ENCODE measurements around the gene JPH4.
"Not testable (repeated sequence)": the region's sequence is repeated elsewhere in the genome, so short reads cannot be mapped to it uniquely, and the experiment has no call there.

Gene JPH4

GRCh38 chr14:23538050-23538718 lies 40.4 kb downstream of the JPH4 start:
- Histone ChIP-seq H3K9ac (ENCODE audit: low read depth, low read length) (no peak overlapping the region), H3K4me2 (ENCODE audit: insufficient read depth, low read length) (no peak overlapping the region), H3K4me3 (ENCODE audit: low read depth in 1 of 2, low read length in 2 of 2) (no peak overlapping the region), H4K20me1 (ENCODE audit: insufficient read depth, low read length) (no peaks in the 10 kb centered on the region; the same call in 1 of the 2 replicates), H3K4me1 (ENCODE audit: insufficient read depth, low read length) (no peaks in the 10 kb centered on the region), H2AFZ (ENCODE audit: low read depth, low read length) (no peak overlapping the region), H3K9me3 (ENCODE audit: insufficient read depth, low read length, severe bottlenecking) (no peaks in the 10 kb centered on the region), H3K27ac (ENCODE audit: low read length) (no peak overlapping the region), H3K27me3 (ENCODE audit: insufficient read depth, low read length, poor library complexity) (no peaks in the 10 kb centered on the region), H3K36me3 (ENCODE audit: insufficient read depth, low read length) (no peaks in the 10 kb centered on the region), H3K79me2 (ENCODE audit: insufficient read depth, low read length) (no peaks in the 10 kb centered on the region)
- no peak for ATAC-seq (ENCODE audit: insufficient read depth, low read depth)
- DNase-seq = no peak
- TF ChIP-seq, protein P1, sequence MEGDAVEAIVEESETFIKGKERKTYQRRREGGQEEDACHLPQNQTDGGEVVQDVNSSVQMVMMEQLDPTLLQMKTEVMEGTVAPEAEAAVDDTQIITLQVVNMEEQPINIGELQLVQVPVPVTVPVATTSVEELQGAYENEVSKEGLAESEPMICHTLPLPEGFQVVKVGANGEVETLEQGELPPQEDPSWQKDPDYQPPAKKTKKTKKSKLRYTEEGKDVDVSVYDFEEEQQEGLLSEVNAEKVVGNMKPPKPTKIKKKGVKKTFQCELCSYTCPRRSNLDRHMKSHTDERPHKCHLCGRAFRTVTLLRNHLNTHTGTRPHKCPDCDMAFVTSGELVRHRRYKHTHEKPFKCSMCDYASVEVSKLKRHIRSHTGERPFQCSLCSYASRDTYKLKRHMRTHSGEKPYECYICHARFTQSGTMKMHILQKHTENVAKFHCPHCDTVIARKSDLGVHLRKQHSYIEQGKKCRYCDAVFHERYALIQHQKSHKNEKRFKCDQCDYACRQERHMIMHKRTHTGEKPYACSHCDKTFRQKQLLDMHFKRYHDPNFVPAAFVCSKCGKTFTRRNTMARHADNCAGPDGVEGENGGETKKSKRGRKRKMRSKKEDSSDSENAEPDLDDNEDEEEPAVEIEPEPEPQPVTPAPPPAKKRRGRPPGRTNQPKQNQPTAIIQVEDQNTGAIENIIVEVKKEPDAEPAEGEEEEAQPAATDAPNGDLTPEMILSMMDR (IDR thresholded peaks at IDR 0.05; ENCODE audit: borderline replicate concordance, extremely low read depth, low read length, poor library complexity, severe bottlenecking) = no peak
- TF ChIP-seq EZH2 (IDR thresholded peaks at IDR 0.05; ENCODE audit: borderline replicate concordance, low read depth, low read length, severe bottlenecking) = no peak

DNA sequence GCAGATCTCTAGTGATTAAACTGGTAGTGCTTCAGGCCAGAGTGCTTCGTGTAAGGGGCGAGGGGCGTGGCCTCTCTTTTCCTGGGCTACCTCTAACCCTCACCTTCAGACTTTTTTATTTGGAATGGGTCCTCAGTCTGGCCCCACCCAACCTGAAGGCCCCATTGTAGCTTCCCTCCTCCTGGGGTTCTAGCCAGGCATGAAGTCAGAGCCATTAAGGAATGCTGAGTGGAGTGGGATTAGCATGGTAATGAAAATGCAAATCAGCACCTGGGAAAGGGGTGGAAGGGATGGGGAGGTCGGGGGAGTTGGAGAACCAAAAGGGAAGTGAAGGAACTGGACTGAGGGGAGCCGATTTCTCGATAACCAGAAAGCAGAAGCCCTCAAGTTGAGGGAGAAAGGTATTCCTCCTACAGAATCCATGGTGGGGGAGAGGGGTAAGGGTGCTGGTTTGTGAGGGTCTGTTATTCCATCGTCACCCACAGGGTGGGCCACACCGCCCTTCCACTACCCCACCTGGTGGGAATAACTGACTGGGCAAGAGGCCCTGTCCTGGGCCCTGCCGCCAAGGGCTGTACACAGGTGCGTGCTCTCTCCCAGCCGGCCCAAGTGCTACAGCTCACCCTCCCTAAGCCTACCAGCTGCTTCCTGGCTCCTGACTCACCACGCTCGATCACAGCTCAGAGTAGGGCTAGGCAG lies 41.1 kb downstream of the JPH4 start:
- H3K27ac ChIP-seq (ENCODE audit: low read length) = no peak overlapping the region
- H4K20me1 ChIP-seq (ENCODE audit: insufficient read depth, low read length) = no peaks in the 10 kb centered on the region; the same call in 1 of the 2 replicates
- no peak overlapping the region for H3K9ac ChIP-seq (ENCODE audit: low read depth, low read length)
- H3K4me2 ChIP-seq (ENCODE audit: insufficient read depth, low read length) = no peak overlapping the region
- ATAC-seq (ENCODE audit: insufficient read depth, low read depth) = no peak
- H3K4me1 ChIP-seq (ENCODE audit: insufficient read depth, low read length) = no peaks in the 10 kb centered on the region
- no peaks in the 10 kb centered on the region for H3K9me3 ChIP-seq (ENCODE audit: insufficient read depth, low read length, severe bottlenecking)
- no peaks in the 10 kb centered on the region for H3K36me3 ChIP-seq (ENCODE audit: insufficient read depth, low read length)
- no peak overlapping the region for H2AFZ ChIP-seq (ENCODE audit: low read depth, low read length)
- no peak for DNase-seq
- H3K27me3 ChIP-seq (ENCODE audit: insufficient read depth, low read length, poor library complexity) = no peaks in the 10 kb centered on the region
- no peak overlapping the region for H3K4me3 ChIP-seq (ENCODE audit: low read depth in 1 of 2, low read length in 2 of 2)
- no peak for TF ChIP-seq EZH2 (IDR thresholded peaks at IDR 0.05; ENCODE audit: borderline replicate concordance, low read depth, low read length, severe bottlenecking)
- TF ChIP-seq, protein P1 (IDR thresholded peaks at IDR 0.05; ENCODE audit: borderline replicate concordance, extremely low read depth, low read length, poor library complexity, severe bottlenecking) = no peak
- H3K79me2 ChIP-seq (ENCODE audit: insufficient read depth, low read length) = no peaks in the 10 kb centered on the region

GRCh38 chr14:23536906-23537305 lies 41.7 kb downstream of the JPH4 start:
- H3K27ac ChIP-seq (ENCODE audit: low read length) = not testable (repeated sequence)

DNA sequence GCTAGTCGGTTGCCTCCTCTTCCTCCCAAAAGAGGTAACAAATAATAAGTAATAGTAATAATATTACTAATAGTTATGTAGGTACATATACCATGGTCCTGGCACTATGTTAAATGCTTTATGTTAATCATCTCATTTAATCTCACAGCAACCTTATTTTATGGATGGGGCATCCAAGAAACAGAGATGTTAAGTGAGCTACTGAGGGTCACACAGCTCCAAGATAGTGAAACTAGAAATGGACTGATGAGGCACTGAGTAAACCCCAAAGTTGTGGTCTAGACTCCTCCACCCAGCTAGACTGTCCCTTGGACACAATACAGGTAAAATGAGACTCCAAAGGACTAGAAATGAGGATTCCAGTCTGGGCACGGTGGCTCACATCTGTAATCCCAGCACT lies 42.1 kb downstream of the JPH4 start:
- DNase-seq (no peak), ATAC-seq (ENCODE audit: insufficient read depth, low read depth) (no peak)
- Histone ChIP-seq H3K36me3 (ENCODE audit: insufficient read depth, low read length) (no peaks in the 10 kb centered on the region), H3K27me3 (ENCODE audit: insufficient read depth, low read length, poor library complexity) (no peaks in the 10 kb centered on the region), H3K9ac (ENCODE audit: low read depth, low read length) (no peak overlapping the region), H3K4me2 (ENCODE audit: insufficient read depth, low read length) (no peak overlapping the region), H3K4me3 (ENCODE audit: low read depth in 1 of 2, low read length in 2 of 2) (no peak overlapping the region), H3K27ac (ENCODE audit: low read length) (no peak overlapping the region), H3K4me1 (ENCODE audit: insufficient read depth, low read length) (no peaks in the 10 kb centered on the region), H2AFZ (ENCODE audit: low read depth, low read length) (no peak overlapping the region), H3K79me2 (ENCODE audit: insufficient read depth, low read length) (no peaks in the 10 kb centered on the region), H4K20me1 (ENCODE audit: insufficient read depth, low read length) (no peaks in the 10 kb centered on the region; the same call in 1 of the 2 replicates), H3K9me3 (ENCODE audit: insufficient read depth, low read length, severe bottlenecking) (no peaks in the 10 kb centered on the region)
- TF ChIP-seq, protein P1 (IDR thresholded peaks at IDR 0.05; ENCODE audit: borderline replicate concordance, extremely low read depth, low read length, poor library complexity, severe bottlenecking) = no peak
- TF ChIP-seq EZH2 (IDR thresholded peaks at IDR 0.05; ENCODE audit: borderline replicate concordance, low read depth, low read length, severe bottlenecking) = no peak

More at GRCh38 chr14:23536906-23537305, 41.7 kb downstream of the JPH4 start:
- H3K4me3 ChIP-seq (ENCODE audit: low read depth in 1 of 2, low read length in 2 of 2); H2AFZ ChIP-seq (ENCODE audit: low read depth, low read length); H3K79me2 ChIP-seq (ENCODE audit: insufficient read depth, low read length); DNase-seq; H3K9ac ChIP-seq (ENCODE audit: low read depth, low read length); H3K4me2 ChIP-seq (ENCODE audit: insufficient read depth, low read length); H3K36me3 ChIP-seq (ENCODE audit: insufficient read depth, low read length); H3K9me3 ChIP-seq (ENCODE audit: insufficient read depth, low read length, severe bottlenecking); H3K4me1 ChIP-seq (ENCODE audit: insufficient read depth, low read length); H3K27me3 ChIP-seq (ENCODE audit: insufficient read depth, low read length, poor library complexity); ATAC-seq (ENCODE audit: insufficient read depth, low read depth); H4K20me1 ChIP-seq (ENCODE audit: insufficient read depth, low read length): not testable (repeated sequence)
